ENCODE measurements around the gene OSBPL8.

Gene OSBPL8

GRCh38 chr12:76313299-76313698, 246.3 kb downstream of the OSBPL8 start (continued):
- TF ChIP-seq PATZ1 (CRISPR knock-in tag; IDR thresholded peaks at IDR 0.05; ENCODE audit: borderline replicate concordance) (no peak), ESRRG (CRISPR knock-in tag; IDR thresholded peaks at IDR 0.05) (no peak), ISL1 (CRISPR knock-in tag; IDR thresholded peaks at IDR 0.05) (no peak), CREB5 (CRISPR knock-in tag; IDR thresholded peaks at IDR 0.05; ENCODE audit: low read depth) (no peak), ZNF70 (CRISPR knock-in tag; IDR thresholded peaks at IDR 0.05) (no peak), BACH2 (CRISPR knock-in tag; IDR thresholded peaks at IDR 0.05; ENCODE audit: borderline replicate concordance) (no peak), ZFP30 (CRISPR knock-in tag; IDR thresholded peaks at IDR 0.05) (no peak)

GRCh38 chr12:76312315-76312714, 247.3 kb downstream of the OSBPL8 start:
- no peak for ATAC-seq
- TF ChIP-seq ZFP3 (CRISPR knock-in tag; IDR thresholded peaks at IDR 0.05) = no peak
- no peak for TF ChIP-seq ISL1 (CRISPR knock-in tag; IDR thresholded peaks at IDR 0.05)
- TF ChIP-seq BACH2 (CRISPR knock-in tag; IDR thresholded peaks at IDR 0.05; ENCODE audit: borderline replicate concordance) = no peak
- no peak for TF ChIP-seq PPARA (CRISPR knock-in tag; IDR thresholded peaks at IDR 0.05; ENCODE audit: borderline replicate concordance)
- no peak for TF ChIP-seq ZNF70 (CRISPR knock-in tag; IDR thresholded peaks at IDR 0.05)
- TF ChIP-seq TSHZ2 (CRISPR knock-in tag; IDR thresholded peaks at IDR 0.05) = no peak
- no peak for TF ChIP-seq ZC3H10 (CRISPR knock-in tag; IDR thresholded peaks at IDR 0.05)
- no peak for TF ChIP-seq GLIS3 (CRISPR knock-in tag; IDR thresholded peaks at IDR 0.05)
- TF ChIP-seq TCF4 (CRISPR knock-in tag; IDR thresholded peaks at IDR 0.05; ENCODE audit: borderline replicate concordance) = no peak
- TF ChIP-seq CSDC2 (CRISPR knock-in tag; IDR thresholded peaks at IDR 0.05) = no peak
- TF ChIP-seq CREB5 (CRISPR knock-in tag; IDR thresholded peaks at IDR 0.05; ENCODE audit: low read depth) = no peak
- no peak for TF ChIP-seq ZNF565 (CRISPR knock-in tag; conservative IDR thresholded peaks at IDR 0.05; ENCODE audit: low read depth)
- no peak for TF ChIP-seq TOX (CRISPR knock-in tag; IDR thresholded peaks at IDR 0.05; ENCODE audit: borderline replicate concordance)
- TF ChIP-seq OSR1 (CRISPR knock-in tag; IDR thresholded peaks at IDR 0.05) = no peak
- no peak for TF ChIP-seq POU6F1 (CRISPR knock-in tag; IDR thresholded peaks at IDR 0.05; ENCODE audit: borderline replicate concordance, low read depth)
- no peak for TF ChIP-seq ZFP30 (CRISPR knock-in tag; IDR thresholded peaks at IDR 0.05)

- ATAC-seq = peak; percentile 72
- no peak for TF ChIP-seq ZNF70 (CRISPR knock-in tag; IDR thresholded peaks at IDR 0.05)
- TF ChIP-seq ZFP3 (CRISPR knock-in tag; IDR thresholded peaks at IDR 0.05) = no peak
- TF ChIP-seq TCF4 (CRISPR knock-in tag; IDR thresholded peaks at IDR 0.05; ENCODE audit: borderline replicate concordance) = no peak
- no peak for TF ChIP-seq OSR1 (CRISPR knock-in tag; IDR thresholded peaks at IDR 0.05)
- TF ChIP-seq TSHZ2 (CRISPR knock-in tag; IDR thresholded peaks at IDR 0.05) = no peak
These were observed 247.8 kb downstream of the OSBPL8 start for GRCh38 chr12:76311796-76312195.
